HepG2 (cell line): ENCODE results near the gene TGFBI. TPM values are rescaled to one million over a fixed set of nuclear protein-coding genes. Genes with fewer than 3 reads are reported as not detected.

Source experiments
- ELF3 ChIP-seq: IDR thresholded peaks from 2 replicates; pipeline ENCODE4 v1.6.1; 2016; ENCODE audit warnings: missing genetic modification reagents, missing compliant biosample characterization
- FOXP4 ChIP-seq: sonication (generic); formaldehyde crosslinking; IDR thresholded peaks from 2 replicates; pipeline ENCODE4 v1.4.0; 2020; ENCODE audit warnings: missing genetic modification reagents
- HHEX ChIP-seq: IDR thresholded peaks from 2 replicates; pipeline ENCODE4 v1.6.1; 2016; ENCODE audit warnings: control low read depth
- KLF12 ChIP-seq: sonication (generic); formaldehyde crosslinking; IDR thresholded peaks from 2 replicates; pipeline ENCODE4 v1.4.0; 2020; ENCODE audit warnings: missing genetic modification reagents, borderline replicate concordance
- RXRB ChIP-seq: IDR thresholded peaks from 2 replicates; pipeline ENCODE4 v1.6.1; 2016; ENCODE audit warnings: borderline replicate concordance, missing genetic modification reagents, missing compliant biosample characterization
- ZBTB8A ChIP-seq: sonication (generic); formaldehyde crosslinking; IDR thresholded peaks from 2 replicates; pipeline ENCODE4 v1.4.0; 2020; ENCODE audit warnings: mild to moderate bottlenecking, low read depth, missing genetic modification reagents, borderline replicate concordance
- ZNF3 ChIP-seq: IDR thresholded peaks from 2 replicates; pipeline ENCODE4 v1.7.0; 2017; ENCODE audit warnings: inconsistent platforms
- ZNF614 ChIP-seq: IDR thresholded peaks from 2 replicates; pipeline ENCODE4 v1.6.1; 2018; ENCODE audit warnings: missing biosample characterization, missing genetic modification reagents, inconsistent platforms, borderline replicate concordance
- ZNF670 ChIP-seq: sonication (generic); formaldehyde crosslinking; IDR thresholded peaks from 2 replicates; pipeline ENCODE4 v1.8.0; 2022; ENCODE audit warnings: mild to moderate bottlenecking, missing genetic modification reagents, borderline replicate concordance
- polyA plus RNA-seq, 8 experiments: library from polyadenylated mRNA; depleted of rRNA in 3 of 8; stranded (reverse) in 7 of 8; unstranded in 1 of 8; fragments of >200 nt; fragmentation: Illumina TruSeq in 4 of 8; extraction: Trizol in 4 of 8; gene quantifications; 2 replicates each; pipeline versions ENCODE4 v1.2.1 to v1.2.3, GENCODE V29; 2011 to 2016; ENCODE audit warnings: low read depth in 4 of 8, missing spikeins in 1 of 8, mixed read lengths in 1 of 8; ENCODE audit not compliant: insufficient read depth in 1 of 8
- total RNA-seq, 5 experiments: library from RNA; depleted of rRNA; stranded (reverse); fragments of >200 nt; fragmentation: Illumina TruSeq; extraction: Trizol; gene quantifications; 2 replicates each; pipeline ENCODE4 v1.2.3, GENCODE V29; 2016; ENCODE audit warnings: low read depth in 1 of 5
- TF ChIP-seq, protein P1 (sequence below): sonication (generic); formaldehyde crosslinking; IDR thresholded peaks from 2 replicates; pipeline ENCODE4 v1.5.1; 2020; ENCODE audit warnings: missing genetic modification reagents, mild to moderate bottlenecking, borderline replicate concordance
- TF ChIP-seq, protein P2 (sequence below): sonication (generic); formaldehyde crosslinking; IDR thresholded peaks from 2 replicates; pipeline ENCODE4 v1.4.0; 2020; ENCODE audit warnings: missing genetic modification reagents
- TF ChIP-seq, protein P3 (sequence below): sonication (generic); formaldehyde crosslinking; IDR thresholded peaks from 2 replicates; pipeline ENCODE4 v1.8.1; 2023; ENCODE audit warnings: mild to moderate bottlenecking, missing genetic modification reagents

Gene TGFBI
- total and polyA plus RNA-seq, 2 of the 13 experiments (the other 11 are each of a cell fraction or from before 2014, with no cell fraction given): 275 to 457 TPM

GRCh38 chr5:135989686-135990085 lies 39.1 kb upstream of the TGFBI start (continued):
- TF ChIP-seq, protein P1, sequence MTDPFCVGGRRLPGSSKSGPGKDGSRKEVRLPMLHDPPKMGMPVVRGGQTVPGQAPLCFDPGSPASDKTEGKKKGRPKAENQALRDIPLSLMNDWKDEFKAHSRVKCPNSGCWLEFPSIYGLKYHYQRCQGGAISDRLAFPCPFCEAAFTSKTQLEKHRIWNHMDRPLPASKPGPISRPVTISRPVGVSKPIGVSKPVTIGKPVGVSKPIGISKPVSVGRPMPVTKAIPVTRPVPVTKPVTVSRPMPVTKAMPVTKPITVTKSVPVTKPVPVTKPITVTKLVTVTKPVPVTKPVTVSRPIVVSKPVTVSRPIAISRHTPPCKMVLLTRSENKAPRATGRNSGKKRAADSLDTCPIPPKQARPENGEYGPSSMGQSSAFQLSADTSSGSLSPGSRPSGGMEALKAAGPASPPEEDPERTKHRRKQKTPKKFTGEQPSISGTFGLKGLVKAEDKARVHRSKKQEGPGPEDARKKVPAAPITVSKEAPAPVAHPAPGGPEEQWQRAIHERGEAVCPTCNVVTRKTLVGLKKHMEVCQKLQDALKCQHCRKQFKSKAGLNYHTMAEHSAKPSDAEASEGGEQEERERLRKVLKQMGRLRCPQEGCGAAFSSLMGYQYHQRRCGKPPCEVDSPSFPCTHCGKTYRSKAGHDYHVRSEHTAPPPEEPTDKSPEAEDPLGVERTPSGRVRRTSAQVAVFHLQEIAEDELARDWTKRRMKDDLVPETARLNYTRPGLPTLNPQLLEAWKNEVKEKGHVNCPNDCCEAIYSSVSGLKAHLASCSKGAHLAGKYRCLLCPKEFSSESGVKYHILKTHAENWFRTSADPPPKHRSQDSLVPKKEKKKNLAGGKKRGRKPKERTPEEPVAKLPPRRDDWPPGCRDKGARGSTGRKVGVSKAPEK (CRISPR knock-in tag): no peak
- TF ChIP-seq ZBTB8A (CRISPR knock-in tag) (no peak), ZNF3 (no peak), ELF3 (0 out of 2 replicates have a peak, but pooled peaks have one; percentile 27), KLF12 (no peak), ZNF670 (CRISPR knock-in tag) (no peak), HHEX (CRISPR knock-in tag) (no peak), RXRB (peak; percentile 24; the same call in 1 of the 2 replicates), ZNF614 (0 out of 2 replicates have a peak, but pooled peaks have one; percentile 31), FOXP4 (CRISPR knock-in tag) (0 out of 2 replicates have a peak, but pooled peaks have one; percentile 27)
- TF ChIP-seq, protein P2, sequence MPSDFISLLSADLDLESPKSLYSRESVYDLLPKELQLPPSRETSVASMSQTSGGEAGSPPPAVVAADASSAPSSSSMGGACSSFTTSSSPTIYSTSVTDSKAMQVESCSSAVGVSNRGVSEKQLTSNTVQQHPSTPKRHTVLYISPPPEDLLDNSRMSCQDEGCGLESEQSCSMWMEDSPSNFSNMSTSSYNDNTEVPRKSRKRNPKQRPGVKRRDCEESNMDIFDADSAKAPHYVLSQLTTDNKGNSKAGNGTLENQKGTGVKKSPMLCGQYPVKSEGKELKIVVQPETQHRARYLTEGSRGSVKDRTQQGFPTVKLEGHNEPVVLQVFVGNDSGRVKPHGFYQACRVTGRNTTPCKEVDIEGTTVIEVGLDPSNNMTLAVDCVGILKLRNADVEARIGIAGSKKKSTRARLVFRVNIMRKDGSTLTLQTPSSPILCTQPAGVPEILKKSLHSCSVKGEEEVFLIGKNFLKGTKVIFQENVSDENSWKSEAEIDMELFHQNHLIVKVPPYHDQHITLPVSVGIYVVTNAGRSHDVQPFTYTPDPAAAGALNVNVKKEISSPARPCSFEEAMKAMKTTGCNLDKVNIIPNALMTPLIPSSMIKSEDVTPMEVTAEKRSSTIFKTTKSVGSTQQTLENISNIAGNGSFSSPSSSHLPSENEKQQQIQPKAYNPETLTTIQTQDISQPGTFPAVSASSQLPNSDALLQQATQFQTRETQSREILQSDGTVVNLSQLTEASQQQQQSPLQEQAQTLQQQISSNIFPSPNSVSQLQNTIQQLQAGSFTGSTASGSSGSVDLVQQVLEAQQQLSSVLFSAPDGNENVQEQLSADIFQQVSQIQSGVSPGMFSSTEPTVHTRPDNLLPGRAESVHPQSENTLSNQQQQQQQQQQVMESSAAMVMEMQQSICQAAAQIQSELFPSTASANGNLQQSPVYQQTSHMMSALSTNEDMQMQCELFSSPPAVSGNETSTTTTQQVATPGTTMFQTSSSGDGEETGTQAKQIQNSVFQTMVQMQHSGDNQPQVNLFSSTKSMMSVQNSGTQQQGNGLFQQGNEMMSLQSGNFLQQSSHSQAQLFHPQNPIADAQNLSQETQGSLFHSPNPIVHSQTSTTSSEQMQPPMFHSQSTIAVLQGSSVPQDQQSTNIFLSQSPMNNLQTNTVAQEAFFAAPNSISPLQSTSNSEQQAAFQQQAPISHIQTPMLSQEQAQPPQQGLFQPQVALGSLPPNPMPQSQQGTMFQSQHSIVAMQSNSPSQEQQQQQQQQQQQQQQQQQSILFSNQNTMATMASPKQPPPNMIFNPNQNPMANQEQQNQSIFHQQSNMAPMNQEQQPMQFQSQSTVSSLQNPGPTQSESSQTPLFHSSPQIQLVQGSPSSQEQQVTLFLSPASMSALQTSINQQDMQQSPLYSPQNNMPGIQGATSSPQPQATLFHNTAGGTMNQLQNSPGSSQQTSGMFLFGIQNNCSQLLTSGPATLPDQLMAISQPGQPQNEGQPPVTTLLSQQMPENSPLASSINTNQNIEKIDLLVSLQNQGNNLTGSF: no peak
- TF ChIP-seq, protein P3, sequence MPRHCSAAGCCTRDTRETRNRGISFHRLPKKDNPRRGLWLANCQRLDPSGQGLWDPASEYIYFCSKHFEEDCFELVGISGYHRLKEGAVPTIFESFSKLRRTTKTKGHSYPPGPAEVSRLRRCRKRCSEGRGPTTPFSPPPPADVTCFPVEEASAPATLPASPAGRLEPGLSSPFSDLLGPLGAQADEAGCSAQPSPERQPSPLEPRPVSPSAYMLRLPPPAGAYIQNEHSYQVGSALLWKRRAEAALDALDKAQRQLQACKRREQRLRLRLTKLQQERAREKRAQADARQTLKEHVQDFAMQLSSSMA (CRISPR knock-in tag): no peak
